Cerebellar nuclear complex (tissue), 1 donor: Measurements from ENCODE around the gene HBE1.
"Not testable (repeated sequence)": the region's sequence is repeated elsewhere in the genome, so short reads cannot be mapped to it uniquely, and the experiment has no call there.

Source experiments
- DNase-seq, 2 experiments: peaks; one replicate each; lab custom pipeline; 2025; lab: John Stamatoyannopoulos, UW

HBE1 gene

GRCh38 chr11:5285703-5286340 lies 16.1 kb upstream of the HBE1 start:
- DNase-seq = no peak

DNA sequence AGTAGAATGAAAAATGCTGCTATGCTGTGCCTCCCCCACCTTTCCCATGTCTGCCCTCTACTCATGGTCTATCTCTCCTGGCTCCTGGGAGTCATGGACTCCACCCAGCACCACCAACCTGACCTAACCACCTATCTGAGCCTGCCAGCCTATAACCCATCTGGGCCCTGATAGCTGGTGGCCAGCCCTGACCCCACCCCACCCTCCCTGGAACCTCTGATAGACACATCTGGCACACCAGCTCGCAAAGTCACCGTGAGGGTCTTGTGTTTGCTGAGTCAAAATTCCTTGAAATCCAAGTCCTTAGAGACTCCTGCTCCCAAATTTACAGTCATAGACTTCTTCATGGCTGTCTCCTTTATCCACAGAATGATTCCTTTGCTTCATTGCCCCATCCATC lies 14.9 kb upstream of the HBE1 start:
- DNase-seq = no peak

GRCh38 chr11:5283882-5284281 lies 14.1 kb upstream of the HBE1 start:
- no peak for DNase-seq

GRCh38 chr11:5283086-5283485 lies 13.3 kb upstream of the HBE1 start:
- no peak for DNase-seq

- no peak for DNase-seq
Observed at GRCh38 chr11:5282628-5283027, 12.9 kb upstream of the HBE1 start.

DNA sequence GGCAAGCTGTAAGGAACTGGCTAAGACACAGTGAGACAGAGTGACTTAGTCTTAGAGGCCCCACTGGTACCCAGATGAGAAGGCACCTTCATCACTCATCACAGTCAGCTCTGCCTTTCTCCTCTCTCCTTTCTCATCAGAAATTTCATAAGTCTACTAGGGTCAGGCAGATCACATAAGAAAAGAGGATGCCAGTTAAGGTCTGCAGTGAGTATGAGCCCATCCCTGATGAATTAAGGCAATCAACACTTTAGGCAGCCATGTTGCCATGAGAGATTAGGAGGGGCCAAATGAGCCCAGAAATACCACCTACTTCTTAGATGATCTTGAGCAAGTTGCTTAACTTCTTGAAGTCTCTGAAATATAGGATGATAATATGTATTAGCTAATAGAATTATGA lies 11.9 kb upstream of the HBE1 start:
- no peak for DNase-seq

- no peak for DNase-seq
Observed at GRCh38 chr11:5280582-5281102, 10.9 kb upstream of the HBE1 start.

DNA sequence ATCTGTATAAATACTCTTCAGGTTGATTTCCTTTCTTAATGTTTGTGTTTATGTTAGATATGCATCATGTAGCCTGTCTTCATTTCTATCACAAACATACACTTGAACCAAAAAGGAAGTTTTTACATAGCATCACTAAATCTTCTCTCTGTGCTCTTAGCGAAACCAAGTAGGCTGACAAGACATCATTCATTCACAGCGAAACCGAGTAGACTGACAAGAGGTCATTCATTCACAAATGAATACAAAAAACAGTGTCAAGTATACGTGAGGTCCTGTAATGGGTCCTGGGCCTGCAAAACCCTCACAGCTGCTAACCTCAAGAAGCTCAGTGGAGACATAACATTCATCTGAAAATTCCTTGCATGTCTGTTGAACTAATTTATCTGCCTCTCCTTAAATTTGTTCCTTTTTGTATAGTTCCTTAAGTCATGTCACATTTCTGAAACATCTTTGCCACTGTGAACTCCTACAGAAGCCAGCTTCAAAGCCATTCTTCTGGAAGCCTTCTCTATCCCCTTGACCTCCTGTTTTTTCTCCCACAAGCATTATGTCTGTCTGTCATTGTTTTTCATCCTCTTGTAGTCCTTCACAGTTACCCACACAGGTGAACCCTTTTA lies 9.8 kb upstream of the HBE1 start:
- DNase-seq = no peak

GRCh38 chr11:5277807-5278382 lies 8.2 kb upstream of the HBE1 start:
- no peak for DNase-seq

GRCh38 chr11:5276697-5277096 lies 7.0 kb upstream of the HBE1 start:
- DNase-seq = no peak

- no peak for DNase-seq
Observed at GRCh38 chr11:5275369-5276110, 5.8 kb upstream of the HBE1 start.

GRCh38 chr11:5274395-5274794 lies 4.7 kb upstream of the HBE1 start:
- no peak for DNase-seq

GRCh38 chr11:5272395-5273017 lies 2.8 kb upstream of the HBE1 start:
- no peak for DNase-seq

DNA sequence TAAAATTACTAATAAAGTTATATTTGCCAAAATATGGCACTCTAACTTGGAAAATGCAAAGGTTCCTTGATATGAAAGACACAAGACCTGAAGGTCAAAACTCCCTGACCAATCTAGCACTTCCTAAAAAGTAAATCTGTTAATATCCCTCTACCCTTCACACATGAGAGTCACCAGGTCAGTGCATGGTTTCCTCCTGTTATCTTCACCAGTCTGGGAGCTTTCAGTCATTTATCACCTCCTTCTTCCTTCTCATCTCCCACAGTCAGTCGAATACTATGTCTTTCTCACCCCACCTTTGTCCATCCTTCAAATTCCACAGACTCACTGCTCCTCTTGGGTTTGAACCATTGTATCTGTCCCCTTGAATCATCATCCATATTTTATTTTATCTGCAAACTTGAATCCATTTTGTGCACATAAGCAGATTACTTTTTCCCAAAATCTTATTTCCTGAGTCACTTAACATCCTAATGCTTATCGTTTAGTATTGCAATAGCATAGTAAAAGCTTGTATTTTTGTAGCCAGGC lies 2.6 kb downstream of the HBE1 start:
- DNase-seq = no peak

DNA sequence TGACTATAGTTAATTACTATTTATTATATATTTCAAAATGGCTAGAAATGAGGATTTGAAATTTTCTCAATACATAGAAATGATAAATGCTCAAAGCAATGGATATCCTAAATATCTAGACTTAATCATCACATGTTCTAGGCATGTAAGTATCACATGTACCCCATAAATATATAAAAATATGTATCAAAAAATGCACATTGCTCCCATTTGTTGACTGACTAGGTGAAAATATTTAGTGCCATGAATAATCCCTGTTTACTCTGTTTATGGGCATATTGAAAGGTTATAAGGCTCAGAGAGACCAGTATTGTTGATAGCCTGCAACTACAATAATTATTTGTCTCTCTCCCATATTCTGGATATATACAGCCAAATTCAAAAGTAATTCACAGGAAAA lies 3.1 kb downstream of the HBE1 start:
- no peak for DNase-seq

- DNase-seq = no peak
Observed at GRCh38 chr11:5265832-5266231, 3.9 kb downstream of the HBE1 start.

DNA sequence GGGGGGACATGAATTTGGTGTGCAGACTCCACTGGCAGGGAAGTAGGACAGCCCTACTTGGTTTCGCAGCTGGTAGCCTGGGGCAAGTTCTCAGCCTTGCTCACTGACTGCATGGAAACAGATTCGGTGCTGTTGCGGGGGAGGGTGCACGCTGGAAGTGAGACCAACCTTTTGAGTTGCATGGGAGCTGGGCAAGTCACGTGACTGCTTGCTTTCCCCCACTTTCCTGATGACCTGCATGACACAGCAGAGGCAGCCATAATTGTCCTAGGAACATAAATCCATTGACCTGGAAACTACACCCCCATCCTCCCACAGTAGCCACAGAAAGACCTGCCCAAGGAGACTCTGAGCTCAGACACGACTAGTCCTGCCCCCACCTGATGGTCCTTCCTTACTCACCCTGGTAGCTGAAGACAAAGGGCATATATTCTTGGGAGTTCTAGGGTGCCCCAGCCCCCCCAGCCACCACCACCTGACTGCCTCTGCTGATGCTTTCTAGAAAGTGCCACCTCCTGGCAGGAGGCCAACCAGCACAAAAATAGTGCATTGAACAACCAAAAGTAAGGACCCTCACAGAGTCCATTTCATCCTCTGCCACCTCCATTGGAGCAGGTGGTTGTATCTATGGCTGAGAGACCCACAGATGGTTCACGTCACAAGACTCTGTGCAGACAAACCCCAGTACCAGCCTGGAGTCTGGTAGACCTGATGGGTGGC lies 11.0 kb downstream of the HBE1 start:
- no peak for DNase-seq

DNA sequence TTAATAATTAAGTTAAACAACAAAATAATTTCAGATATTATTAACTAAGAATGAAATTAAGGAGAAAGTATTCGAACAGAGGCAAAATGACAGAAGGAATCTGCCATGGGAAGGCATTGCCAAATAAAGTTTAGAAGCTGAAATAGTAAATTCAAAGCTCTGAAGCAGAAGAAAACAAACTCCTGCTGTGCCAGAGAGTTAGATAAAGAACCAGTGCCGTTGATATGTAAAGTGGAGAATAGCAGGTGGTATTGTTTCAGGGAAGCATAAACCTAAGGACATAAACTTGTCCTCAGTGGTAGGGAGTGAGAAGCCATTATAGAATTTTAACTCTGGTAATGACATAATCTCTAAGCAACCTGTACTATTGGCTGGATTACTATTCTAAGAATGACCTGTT lies 12.4 kb downstream of the HBE1 start:
- DNase-seq = no peak

GRCh38 chr11:5254646-5255413 lies 14.9 kb downstream of the HBE1 start, which contains the start of gene HBG2:
HBG2 (minus strand) TSS chr11:5254781; CDS start chr11:5254728, 53 bp downstream.
- DNase-seq = not testable (repeated sequence)

DNA sequence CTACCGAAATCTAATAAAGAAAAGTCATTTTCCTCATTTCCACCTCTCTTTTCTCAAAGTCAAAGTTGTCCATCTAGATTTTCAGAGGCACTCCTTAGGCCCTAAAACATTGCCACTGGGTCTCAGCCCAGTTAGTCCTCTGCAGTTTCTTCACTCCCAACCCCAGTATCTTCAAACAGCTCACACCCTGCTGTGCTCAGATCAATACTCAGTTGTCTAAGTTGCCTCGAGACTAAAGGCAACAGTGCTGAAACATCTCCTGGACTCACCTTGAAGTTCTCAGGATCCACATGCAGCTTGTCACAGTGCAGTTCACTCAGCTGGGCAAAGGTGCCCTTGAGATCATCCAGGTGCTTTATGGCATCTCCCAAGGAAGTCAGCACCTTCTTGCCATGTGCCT lies 15.7 kb downstream of the HBE1 start:
- DNase-seq = not testable (repeated sequence)
